GM18520 (cell line): Measurements from ENCODE around the gene LOXL3.
A peak's percentile ranks its signal among the peaks of the same experiment; 100 is the strongest.

Experiments used
- ATAC-seq: cut with Tn5 transposase; IDR thresholded peaks from one replicate; pipeline ENCODE4 v1.9.1; 2021; ENCODE audit not compliant: unreplicated experiment

Gene LOXL3

DNA sequence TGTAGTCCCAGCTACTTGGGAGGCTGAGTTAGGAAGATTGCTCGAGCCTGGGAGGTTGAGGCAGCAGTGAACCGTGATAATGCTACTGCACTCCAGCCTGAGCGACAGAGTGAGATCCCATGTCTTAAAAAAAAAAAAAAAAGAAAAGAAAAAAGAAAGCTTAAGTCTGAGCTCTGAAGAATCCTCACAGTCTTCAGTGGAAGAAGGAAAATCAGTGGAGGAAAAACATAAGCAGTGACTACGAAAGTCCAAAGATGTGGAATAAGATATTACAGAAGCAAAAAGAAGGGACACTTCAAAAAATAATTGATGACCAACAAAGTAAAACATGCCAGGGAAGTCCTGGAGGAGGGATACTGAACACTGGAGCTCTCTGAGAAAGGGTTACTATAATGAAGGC lies 43.5 kb downstream of the LOXL3 start:
- no peak for ATAC-seq

DNA sequence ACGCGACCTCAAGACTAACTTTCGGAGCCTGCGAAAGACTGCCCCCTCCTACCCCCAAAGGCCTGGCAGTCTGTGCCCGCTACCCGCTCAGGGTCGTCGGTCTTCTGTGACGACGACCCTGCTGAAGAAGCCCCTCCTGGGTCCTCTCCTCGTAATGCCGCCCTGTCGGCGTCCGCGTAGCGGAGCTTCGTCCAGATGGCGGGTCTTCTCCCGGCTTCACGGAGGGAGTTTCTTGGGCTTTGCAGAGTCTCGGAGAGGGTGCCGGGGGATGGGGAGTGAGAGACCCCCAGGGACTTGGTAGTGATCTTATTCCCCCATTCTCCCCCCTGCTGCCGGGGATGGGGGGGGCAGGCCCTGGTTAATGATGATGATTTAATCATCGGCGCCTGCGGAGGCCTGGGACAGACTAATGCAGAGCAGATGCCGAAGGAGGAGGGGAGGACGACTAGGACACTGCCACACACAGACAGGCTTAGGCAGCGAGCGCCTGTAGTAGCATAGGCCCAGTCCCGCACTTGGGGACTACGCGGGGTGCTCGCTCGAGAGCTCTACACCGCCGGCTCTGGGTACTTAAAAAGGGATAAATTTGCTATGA lies 45.7 kb downstream of the LOXL3 start:
- no peak for ATAC-seq

DNA sequence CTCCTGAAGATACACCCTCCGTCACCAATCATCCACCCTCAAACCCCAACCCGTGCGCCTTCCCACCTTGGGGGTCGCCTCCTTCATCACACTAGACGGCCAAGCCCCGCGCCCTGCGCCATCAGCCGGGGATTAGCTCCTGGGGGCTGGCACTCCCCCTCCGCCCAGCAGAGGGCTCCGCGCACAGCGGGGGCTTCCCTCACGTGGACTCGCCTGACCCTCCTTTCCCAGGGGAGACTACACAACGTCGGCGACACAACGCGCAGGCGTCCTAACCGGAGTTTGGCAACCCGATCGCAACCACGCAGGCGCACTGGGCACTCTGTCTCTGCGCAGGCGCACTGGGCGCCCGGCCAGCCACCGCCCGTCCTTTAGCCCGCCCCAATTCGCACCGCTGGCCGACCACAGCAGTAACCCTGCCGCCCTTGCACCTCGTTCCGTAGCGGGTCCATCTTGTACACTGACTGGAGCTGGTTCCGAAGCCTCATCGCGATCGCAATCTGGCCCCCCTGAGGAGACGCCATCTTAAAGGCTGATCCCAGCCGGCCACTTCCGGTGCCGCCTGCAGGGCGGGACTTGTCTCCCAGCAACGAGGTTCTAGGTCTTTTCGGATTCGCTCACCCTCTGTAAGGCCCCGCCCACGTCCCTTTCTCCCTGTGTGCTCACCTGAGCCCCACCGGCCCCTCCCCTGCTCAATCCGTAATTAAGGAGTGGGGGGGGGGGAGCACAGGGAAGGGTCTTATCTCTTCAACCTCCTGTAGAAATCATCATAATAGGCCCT lies 46.4 kb downstream of the LOXL3 start, which contains the start of gene PCGF1:
PCGF1 (minus strand) TSS at position 551 of the 781 bp plus-strand sequence; CDS start at position 524, 27 bp downstream.
- ATAC-seq = peak; percentile 78

DNA sequence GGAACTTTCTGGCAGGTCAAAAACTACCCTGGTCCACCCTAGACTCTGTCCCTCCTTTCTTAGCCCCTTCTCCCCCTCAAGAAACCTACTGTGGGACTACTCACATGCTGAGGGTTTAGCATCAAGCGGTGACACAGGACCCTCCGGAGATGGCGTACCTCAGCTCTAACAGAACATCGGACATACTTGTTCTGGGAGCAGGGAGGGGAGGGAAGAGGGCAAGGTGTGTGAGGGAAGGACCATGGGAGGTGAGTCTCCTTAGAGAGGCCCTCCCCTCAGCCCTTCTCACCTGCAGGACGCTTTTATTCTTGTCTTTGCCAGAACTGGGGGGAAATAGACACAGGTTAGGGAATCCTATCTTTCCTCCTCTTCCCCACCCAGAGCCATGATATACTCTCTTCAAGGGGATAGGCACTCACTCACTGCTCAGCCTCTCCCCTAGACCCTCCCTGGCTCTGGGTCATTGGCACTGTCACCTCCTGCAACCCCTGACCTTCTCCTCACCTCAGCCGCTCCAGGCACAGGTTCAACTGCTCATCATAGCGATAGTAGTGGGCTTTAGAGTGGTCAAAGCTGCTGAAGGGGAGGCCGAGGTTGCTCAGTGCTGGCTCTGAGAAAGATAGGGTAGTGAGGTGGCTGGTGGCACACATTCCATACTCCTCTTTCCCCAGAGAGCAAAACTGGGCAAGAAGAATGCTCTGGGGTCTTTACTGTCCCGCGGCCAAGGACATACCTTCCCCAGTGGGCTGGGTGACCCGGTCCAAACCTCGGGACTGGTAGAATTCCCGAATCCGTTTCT lies 48.1 kb downstream of the LOXL3 start:
- no peak for ATAC-seq

DNA sequence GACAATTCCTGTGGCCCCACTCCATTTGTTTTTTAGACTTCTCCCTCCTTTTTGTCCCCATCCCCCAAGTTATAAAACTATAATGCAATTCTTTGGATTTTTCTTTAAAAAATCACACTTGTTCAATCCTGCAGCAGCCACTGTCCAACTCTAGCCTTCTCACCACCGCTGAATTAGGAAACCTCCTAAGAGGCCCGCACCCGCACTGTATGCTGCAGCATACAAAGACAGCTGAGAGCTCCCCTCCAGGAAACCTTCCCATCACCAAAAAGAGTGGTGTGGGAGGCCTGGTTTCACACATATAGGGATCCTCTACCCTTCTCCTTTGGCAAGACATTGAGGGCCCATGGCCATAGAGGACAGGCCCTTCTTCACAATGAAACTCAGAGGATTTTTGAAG lies 49.2 kb downstream of the LOXL3 start:
- ATAC-seq = no peak

DNA sequence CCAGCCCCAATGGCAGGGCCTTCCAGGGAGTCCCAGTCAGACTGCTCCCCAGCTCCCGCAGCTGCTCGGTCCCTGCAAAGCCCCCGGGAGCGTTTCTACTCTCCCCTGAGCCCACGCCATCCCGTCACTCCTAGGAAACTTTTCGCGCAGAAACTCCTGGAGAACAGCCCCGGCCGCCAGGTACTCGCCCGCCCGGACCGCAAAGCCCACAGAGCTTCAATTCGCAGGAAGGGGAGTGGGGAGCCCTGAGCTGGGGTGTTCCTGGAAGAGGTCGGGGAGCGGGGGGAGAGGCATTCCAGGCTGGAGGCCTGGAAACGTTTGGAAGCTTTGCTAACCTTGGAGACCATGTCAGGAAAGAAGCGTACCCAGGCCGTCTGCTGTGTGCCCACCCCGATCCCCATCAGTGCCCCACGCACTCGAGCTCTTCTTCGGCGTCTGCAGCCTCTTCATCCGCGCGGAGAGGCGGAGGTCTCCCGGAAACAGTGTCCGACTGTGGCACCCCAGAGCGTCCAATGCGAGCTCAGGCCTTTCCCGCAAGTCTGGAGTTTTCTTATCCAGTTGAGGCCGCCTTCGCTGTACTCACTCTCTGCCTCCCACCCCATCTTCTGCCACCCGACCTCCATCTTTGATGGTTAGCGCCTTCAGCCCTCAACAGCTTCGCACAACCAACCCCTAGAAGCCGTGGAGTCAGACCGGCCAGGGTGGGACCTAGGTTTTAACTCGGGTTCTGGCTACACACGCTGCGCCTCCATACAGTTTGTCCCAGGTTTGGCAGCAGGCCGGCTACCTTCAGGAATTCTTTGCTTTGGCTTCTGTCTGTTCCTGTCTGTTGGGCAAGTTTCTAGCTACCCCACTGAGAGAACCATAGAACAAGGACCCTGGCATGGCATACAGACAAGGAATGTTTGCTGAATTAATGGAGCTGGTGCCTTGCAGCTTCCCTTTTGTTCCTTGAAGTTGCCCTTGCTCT lies 50.0 kb downstream of the LOXL3 start:
- no peak for ATAC-seq

DNA sequence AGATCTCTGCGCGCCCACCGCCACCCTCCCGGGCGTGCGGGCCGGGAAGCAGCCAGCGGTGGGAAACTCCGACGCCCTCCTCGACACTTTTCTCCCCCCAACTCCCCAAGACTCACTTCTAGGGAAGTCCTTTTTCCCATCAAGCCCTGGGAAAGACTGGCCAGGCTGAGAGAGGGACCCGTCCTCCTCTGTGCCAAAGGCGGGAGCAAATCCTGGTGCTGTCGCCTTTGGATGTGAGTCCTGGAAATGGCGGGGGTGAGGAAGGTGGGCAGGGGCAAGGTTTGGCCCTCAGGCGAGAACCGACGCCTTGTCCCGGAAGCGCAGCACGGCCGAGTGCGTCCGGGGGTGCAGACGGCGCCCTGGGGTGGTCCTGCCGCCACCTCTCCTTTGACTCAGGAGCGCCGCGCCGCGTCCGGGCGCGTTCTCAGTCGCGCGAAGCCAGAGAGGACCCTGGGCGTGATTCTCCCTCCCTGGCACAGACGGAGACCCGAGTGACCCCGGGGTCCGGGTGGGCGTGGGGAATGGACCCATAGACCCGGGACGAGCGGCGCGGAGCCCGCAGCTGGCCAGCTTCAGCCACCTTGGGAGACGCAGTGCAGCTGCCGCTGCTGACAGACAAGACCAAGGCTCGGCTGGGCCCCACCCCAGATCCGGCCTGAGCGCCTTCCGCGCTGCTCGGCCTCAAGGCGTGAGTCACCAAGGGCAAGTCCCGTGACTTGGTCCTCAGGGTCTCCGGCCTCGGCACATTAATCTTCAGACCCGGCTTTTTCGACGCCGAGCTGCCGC lies 50.8 kb downstream of the LOXL3 start:
- peak; percentile 37 for ATAC-seq

DNA sequence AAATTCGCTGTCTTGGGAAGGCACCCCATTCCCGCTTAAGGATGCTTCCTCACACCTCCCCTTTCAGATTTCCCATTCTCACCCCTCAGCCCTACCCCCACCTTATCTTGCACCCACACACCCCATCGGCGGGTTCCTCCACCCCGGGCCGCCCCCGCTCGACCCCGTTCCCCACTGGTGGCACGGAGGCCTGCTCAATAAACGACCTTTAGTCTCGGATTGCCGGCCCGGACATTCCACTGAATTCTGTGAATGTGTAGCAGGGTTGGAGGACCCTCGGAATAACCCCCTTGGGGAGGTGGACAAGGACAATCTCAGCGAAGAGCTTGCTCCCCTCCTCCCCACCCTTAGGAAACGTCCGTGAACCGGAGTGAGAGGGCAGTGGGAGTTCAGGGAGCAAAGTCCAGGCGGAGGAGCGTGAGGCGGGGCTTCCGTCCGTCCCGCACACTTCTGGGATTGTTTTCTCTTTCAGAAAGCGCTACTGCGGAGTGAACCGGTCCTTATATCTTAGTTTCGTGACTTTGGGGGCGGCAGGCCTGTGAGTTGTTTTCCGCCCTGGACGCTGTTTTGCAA lies 51.5 kb downstream of the LOXL3 start:
- no peak for ATAC-seq

DNA sequence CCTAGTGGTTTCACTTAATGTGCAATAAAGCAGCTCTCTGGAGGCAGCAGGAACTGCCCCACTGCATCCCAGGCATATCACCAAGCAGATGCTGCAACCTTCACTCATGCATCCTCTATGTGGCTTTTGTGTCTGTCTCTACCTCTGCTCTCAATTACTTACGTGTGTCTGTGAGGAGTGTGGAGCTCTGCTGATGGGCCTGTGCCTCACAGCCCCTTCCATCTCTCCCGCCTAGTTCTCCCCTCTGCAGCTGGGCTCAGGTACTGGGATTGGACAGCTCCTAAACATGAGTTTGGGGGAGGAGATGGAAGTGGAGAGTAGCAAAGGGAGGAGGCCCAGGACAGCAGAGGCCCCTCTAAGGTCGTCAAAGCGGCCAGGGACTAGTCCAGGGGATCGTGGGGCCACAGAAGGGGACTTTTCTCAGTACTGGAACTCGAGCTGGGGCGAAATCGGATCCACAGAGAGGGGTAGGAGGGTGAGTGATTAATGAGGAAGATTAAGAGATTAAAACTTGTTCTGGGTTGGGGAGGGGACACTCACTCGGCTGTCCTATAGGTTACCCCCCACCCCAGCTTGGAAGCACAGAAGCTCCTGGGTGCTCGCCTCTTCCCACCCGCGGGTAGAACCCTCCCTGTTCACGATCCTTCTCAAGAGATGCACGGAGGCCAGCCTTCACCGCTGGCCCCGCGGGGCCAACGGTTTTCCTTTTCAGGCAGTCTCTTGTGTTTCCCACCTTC lies 52.2 kb downstream of the LOXL3 start:
- no peak for ATAC-seq

DNA sequence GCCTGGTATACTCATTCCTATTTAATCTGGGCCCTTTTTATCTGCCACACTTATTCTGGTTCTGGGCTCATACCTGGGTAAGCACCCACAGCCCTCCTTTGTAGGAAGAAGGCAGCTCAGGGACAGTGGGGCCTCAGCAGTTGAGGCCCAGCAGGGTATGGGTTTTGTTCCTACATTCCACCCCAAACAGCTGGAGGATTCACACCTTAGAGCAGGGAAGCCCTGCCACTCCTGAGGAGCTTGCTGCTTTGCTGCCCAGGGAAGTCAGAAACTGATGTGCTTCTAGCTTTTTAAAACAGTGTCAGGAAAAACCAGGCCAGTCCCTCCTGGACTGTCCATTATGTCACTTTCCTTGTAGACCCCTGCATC lies 53.2 kb downstream of the LOXL3 start:
- no peak for ATAC-seq

DNA sequence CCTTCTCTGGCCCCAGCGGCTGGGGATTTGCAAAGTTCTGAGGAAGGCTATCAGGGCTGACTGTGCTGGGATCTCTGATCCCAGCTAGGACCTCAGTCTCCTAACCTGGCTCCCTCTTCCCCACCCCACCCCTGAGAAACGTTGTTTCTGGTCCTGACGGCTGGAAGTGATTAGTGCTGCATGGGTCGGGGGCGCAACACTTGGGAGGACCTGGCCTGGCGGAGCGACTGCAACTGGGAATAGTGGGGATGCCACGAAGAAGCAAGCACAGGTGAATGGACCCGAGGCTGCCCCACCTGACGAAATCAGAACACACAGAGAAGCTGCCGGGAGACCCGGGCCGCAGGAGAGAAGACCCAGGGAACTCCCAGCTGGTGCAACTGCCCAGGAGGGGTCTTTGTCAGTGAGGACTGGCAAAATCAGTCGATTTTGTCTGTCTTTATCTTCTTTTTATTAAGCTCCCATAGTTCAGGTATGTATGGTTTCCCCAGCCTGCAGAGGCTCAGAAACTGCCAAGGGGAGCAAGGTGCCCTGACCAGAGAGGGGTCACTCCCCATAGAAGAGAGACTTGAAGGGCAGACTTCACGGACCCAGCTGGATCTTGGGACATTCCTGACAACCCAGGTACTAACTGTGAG lies 53.7 kb downstream of the LOXL3 start:
- no peak for ATAC-seq

DNA sequence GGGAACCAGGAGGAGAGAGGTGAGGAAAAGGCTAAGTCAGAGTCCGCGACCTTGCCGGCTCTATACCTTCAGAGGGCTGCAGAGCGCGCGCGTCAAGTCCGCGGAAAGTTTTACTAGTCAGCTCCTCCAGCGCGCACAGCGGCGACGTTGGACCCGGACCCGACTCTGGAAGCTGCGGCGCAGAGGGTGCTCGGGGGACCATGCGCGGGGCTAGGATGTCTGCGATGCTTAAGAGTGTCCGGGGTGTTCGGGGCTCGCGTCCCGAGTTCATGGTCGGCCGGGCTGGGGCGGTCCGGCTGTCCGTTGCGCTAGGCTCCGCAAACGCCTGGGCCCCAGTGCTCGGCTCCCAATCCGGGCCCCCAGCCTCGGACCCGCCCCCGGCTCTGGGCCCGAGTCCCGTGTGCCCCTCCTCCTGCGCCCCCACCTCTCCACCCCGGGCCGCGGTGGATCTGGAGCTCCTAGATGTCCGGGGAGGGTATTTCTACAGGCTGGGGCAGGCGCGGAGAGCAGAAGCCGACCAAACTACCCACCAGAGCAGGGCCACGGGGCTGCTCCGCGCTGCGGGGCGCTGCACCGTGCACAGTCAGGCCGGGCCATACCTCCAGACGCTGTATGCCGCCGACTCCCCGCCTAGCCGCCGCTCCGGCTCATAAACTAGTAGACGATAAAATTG lies 54.3 kb downstream of the LOXL3 start, which contains the start of gene LBX2:
LBX2 (minus strand) TSS at position 337 of the 673 bp plus-strand sequence; CDS start at position 271, 66 bp downstream.
- ATAC-seq = no peak

DNA sequence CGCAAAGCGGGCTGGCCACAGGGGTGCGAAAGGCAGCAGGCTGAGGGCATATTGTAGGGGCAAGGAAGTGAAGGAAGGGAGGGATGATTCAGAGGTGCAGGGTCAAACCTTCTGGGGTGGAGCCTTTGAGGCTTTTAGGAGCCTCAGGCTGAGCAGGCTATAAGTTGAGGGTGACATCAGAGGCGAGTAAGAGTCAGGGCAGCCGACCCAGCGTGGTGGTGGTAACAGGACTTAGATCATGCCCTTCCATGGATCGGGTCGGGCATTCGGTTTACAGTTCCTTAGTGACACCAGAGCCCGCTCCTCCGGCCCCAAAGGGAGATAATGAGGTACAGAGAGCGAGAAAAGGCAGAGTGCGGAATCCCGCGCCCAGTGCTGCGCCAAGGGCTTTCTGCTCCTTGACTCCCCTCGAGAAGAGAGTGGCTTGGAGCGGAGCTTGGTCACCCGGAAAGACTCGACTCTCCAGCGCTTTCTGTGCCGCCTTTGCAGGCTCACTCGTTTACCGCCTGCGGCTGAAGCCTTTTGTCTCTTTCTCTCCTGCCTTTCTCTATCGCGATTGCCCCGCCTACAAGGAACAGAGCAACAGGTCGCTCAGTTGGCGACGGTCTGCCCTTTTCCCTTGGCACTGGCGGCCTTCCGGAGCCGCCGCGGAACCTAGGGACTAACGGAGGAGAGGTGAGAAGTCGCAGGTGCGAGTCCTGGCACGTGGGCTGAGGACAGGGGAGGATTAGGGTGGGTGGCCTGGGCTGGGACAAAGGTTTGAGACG lies 55.1 kb downstream of the LOXL3 start:
- no peak for ATAC-seq

DNA sequence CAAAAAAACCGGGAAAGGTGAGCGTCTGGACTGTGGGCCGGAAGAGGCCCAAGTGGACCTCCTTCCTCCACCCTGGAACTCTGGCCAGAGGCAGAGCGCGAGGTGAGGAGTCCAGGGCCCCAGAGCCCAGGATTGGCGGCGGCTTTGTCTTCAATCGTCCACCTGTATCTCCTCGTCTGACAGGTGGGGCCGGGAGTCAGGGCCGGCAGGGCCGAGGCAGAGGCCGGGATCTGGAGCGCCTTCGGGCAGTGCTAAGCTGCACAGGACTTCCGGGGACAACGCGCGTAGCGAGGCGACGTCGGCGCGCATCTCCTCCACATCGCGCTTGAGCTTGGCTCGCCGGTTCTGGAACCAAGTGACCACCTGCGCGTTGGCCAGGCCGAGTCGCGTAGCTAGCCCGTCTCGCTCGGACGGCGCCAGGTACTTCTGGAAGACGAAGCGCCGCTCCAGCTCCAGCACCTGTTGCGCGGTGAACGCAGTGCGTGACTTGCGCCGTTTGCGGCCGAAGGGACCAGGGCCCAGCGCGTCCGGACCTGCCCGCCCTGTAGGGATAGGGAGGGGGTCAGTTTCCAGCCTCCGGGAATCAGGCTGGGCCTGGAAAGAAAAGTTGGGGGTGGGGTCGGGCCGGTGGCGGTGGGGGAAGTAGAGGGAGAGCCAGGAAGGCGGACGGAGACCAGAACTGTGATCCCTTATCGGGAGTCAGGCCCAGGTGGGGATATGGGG lies 55.8 kb downstream of the LOXL3 start:
- ATAC-seq = no peak

DNA sequence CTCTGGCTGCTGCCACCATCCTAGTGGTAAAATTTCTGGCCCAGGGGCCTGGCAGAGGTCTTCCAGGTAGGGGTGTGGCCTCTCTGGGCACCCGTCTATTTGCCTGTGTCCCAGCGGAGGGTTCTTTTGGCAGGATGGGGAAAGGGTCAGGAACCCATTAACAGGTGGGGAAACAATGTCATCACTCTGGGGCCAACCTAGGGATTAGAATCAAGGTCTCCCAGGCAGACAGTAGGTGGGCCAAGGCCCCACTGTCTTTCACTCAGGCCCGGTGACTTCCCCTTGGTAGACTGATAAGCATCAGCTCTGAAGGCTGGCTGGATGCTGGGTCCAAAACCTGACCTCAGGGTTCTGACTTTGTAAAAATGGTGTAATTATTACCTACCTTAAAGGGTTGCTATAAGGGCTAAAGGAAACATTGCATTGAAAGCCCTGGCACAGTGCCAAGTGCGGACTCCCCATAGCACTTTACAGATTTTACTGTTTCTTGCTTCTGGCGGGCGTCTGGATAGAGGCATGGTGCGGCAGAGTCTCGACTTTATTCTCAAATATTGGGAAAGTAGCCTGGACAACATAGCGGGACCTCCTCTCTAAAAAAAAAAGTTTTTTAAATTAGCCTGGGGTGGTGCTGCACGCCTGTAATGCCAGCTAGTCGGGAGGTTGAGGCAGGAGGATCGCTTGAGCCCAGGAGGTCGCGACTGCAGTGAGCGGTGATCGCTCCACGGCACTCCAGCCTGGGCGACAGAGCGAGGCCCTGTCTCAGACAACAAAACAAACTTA lies 56.6 kb downstream of the LOXL3 start:
- ATAC-seq = no peak

DNA sequence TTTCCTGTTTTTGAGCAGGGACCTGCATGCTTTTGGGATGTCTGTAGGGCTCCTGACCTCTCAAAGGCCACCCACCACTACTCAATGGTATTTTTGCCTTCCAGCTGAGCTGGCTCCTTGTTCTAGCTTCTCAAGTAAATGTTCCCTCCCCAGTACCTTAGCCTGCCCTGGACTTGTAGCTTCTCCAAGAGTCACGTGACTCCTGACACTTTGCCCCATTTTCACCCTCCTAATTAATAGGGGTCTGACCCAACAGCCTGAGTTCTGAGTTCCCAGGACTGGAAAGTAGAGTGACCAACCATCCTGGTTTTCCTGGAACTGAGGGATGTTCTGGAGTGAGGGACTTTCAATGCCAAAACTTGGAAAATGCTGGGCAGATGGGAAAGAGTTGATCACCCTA lies 58.3 kb downstream of the LOXL3 start:
- no peak for ATAC-seq
